ENCODE measurements around the gene DEAF1. TPM values are rescaled to one million over a fixed set of nuclear protein-coding genes. Genes with fewer than 3 reads are reported as not detected.

DEAF1 gene
- total and polyA plus RNA-seq, 9 of the 15 experiments (the other 6 are each of a cell fraction or from before 2014, with no cell fraction given), result 2.0 to 69.1 (median 26.8) TPM

- TF ChIP-seq ZBTB2 (IDR thresholded peaks at IDR 0.05) (no peak), THRB (CRISPR knock-in tag; conservative IDR thresholded peaks at IDR 0.05) (no peak), KLF1 (tag; IDR thresholded peaks at IDR 0.05) (no peak), NR2C2 (CRISPR knock-in tag; IDR thresholded peaks at IDR 0.05) (no peak), NR2C2 (tag; IDR thresholded peaks at IDR 0.05) (0 out of 2 replicates have a peak, but pooled peaks have one; percentile 46), RBBP5 (IDR thresholded peaks at IDR 0.05; ENCODE audit: borderline replicate concordance, insufficient read depth, low read length, poor library complexity, severe bottlenecking) (no peak), ZNF277 (CRISPR knock-in tag; IDR thresholded peaks at IDR 0.05; ENCODE audit: borderline replicate concordance) (no peak), PTTG1 (tag; IDR thresholded peaks at IDR 0.05; ENCODE audit: low read depth) (no peak), CREM (IDR thresholded peaks at IDR 0.05; ENCODE audit: low read depth) (peak; percentile 31; the same call in 1 of the 2 replicates), E2F6 (IDR thresholded peaks at IDR 0.05; ENCODE audit: borderline replicate concordance in 1 of 2, extremely low read depth in 1 of 2, insufficient read depth in 1 of 2, insufficient read length in 1 of 2, low read depth in 1 of 2, low read length in 1 of 2, poor library complexity in 1 of 2, severe bottlenecking in 1 of 2) (peak in 1 of 2 experiments; percentile 69), ZFP36 (IDR thresholded peaks at IDR 0.05; ENCODE audit: low read depth, low read length, partially characterized antibody) (no peak), MBD2 (IDR thresholded peaks at IDR 0.05; ENCODE audit: borderline replicate concordance, low read depth) (no peak), ZNF280A (IDR thresholded peaks at IDR 0.05; ENCODE audit: low read depth, partially characterized antibody) (no peak), MAFK (IDR thresholded peaks at IDR 0.05; ENCODE audit: low read length) (peak; percentile 91), ZNF717 (CRISPR knock-in tag; IDR thresholded peaks at IDR 0.05) (peak; percentile 38; the same call in 1 of the 2 replicates), ZSCAN32 (CRISPR knock-in tag; IDR thresholded peaks at IDR 0.05) (no peak)
Observed at GRCh38 chr11:692824-693414, 2.1 kb downstream of the DEAF1 start (continued).
